BLaER1 treated with 17β-estradiol and CSF1 and Interleukin-3, amounts not matched to agents 10 nM and 100 nM (cell line): ENCODE data around the gene APEX1.
"Not testable (repeated sequence)": the region's sequence is repeated elsewhere in the genome, so short reads cannot be mapped to it uniquely, and the experiment has no call there.

Experiments
- H3K27ac ChIP-seq, 11 experiments: shearing (Covaris generic); formaldehyde crosslinking; 2 replicates each; pipeline ENCODE4 v1.8.1; 2022
- H3K27me3 ChIP-seq, 11 experiments: shearing (Covaris generic); formaldehyde crosslinking; 2 replicates each; pipeline ENCODE4 v1.8.1; 2022
- H3K36me3 ChIP-seq, 11 experiments: shearing (Covaris generic); formaldehyde crosslinking; 2 replicates each; pipeline ENCODE4 v1.8.1; 2022
- H3K4me1 ChIP-seq, 10 experiments: shearing (Covaris generic); formaldehyde crosslinking; 2 replicates each; pipeline ENCODE4 v1.8.1; 2022
- H3K4me2 ChIP-seq, 11 experiments: shearing (Covaris generic); formaldehyde crosslinking; 2 replicates each; pipeline ENCODE4 v1.8.1; 2022
- H3K4me3 ChIP-seq, 10 experiments: shearing (Covaris generic); formaldehyde crosslinking; 2 replicates each; pipeline ENCODE4 v1.8.1; 2022
- H3K9ac ChIP-seq, 11 experiments: shearing (Covaris generic); formaldehyde crosslinking; 2 replicates each; pipeline ENCODE4 v1.8.1; 2022
- H3K9me3 ChIP-seq, 11 experiments: shearing (Covaris generic); formaldehyde crosslinking; replicated peaks in 1 of 11; 2 replicates each; pipeline ENCODE4 v1.8.1; 2022
- H4K20me1 ChIP-seq, 11 experiments: shearing (Covaris generic); formaldehyde crosslinking; 2 replicates each; pipeline ENCODE4 v1.8.1; 2022
- Cebpa-rat ChIP-seq, 11 experiments: shearing (Covaris generic); IDR thresholded peaks; 2 replicates each; pipeline ENCODE4 v1.8.1; 2022

Gene APEX1

DNA sequence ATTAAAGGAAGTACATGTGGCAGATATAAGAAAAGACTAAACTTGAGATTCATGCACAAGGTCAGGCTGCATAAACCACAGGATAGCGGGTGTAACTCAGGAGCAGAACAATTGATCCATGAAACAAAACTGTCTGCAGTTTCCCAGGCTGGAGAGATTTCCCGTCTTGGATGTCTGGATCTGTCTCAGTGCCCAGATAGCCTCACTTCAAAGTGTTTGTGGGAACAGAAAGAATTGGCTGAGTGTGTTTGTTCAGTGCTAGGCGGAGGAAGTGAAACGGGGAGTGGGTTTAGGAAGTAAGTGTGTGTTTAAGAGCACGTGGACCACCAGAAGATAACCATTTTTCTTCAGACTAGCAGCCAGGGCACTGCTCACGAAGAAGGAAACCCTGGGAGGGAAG lies 48.9 kb downstream of the APEX1 start:
- peak overlapping the region; percentile 12 to 81 (median 39); a peak in 20 of 22 replicates for H3K4me2 ChIP-seq
- no peak overlapping the region for H3K4me3 ChIP-seq
- no peaks in the 10 kb centered on the region for H4K20me1 ChIP-seq
- TF ChIP-seq Cebpa-rat (IDR thresholded peaks at IDR 0.05) = no peak
- H3K36me3 ChIP-seq = no peaks in the 10 kb centered on the region
- no peak overlapping the region for H3K9ac ChIP-seq
- no peaks in the 10 kb centered on the region for H3K27me3 ChIP-seq
- H3K27ac ChIP-seq = peak overlapping the region in 7 of 11 experiments; percentile 1 to 59 (median 16); a peak in 9 of 22 replicates
- H3K9me3 ChIP-seq = peaks cover 0 to 24% (median 14%) of the 10 kb centered on the region in 11 experiments; a peak in 15 of 22 replicates
- peaks cover 17 to 26% (median 21%) of the 10 kb centered on the region in 10 experiments for H3K4me1 ChIP-seq

DNA sequence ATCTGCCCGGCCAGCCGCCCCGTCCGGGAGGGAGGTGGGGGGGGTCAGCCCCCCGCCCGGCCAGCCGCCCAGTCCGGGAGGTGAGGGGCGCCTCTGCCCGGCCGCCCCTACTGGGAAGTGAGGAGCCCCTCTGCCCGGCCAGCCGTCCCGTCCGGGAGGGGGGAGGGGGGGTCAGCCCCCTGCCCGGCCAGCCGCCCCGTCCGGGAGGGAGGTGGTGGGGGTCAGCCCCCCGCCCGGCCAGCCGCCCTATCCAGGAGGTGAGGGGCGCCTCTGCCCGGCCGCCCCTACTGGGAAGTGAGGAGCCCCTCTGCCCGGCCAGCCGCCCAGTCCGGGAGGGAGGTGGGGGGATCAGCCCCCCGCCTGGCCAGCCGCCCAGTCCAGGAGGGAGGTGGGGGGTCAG lies 51.2 kb downstream of the APEX1 start:
- not testable (repeated sequence) for H3K4me2 ChIP-seq, H3K27me3 ChIP-seq, H3K4me3 ChIP-seq, H3K27ac ChIP-seq, H3K36me3 ChIP-seq, H3K9ac ChIP-seq, H4K20me1 ChIP-seq
- peaks cover 0 to 14% (median 5%) of the 10 kb centered on the region in 11 experiments; a peak in 12 of 22 replicates for H3K9me3 ChIP-seq
- H3K4me1 ChIP-seq = peaks cover 6 to 16% (median 10%) of the 10 kb centered on the region in 10 experiments; a peak in 18 of 20 replicates

DNA sequence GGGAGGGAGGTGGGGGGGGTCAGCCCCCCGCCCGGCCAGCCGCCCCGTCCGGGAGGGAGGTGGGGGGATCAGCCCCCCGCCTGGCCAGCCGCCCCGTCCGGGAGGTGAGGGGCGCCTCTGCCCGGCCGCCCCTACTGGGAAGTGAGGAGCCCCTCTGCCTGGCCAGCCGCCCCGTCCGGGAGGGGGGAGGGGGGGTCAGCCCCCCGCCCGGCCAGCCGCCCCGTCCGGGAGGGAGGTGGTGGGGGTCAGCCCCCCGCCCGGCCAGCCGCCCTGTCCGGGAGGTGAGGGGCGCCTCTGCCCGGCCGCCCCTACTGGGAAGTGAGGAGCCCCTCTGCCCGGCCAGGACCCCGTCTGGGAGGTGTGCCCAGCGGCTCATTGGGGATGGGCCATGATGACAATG lies 51.7 kb downstream of the APEX1 start:
- not testable (repeated sequence) for H3K36me3 ChIP-seq, H3K9ac ChIP-seq, H3K4me2 ChIP-seq, H3K27me3 ChIP-seq, H4K20me1 ChIP-seq, H3K4me3 ChIP-seq, H3K27ac ChIP-seq
- Histone ChIP-seq H3K4me1 (peaks cover 10 to 20% (median 13%) of the 10 kb centered on the region in 10 experiments), H3K9me3 (peaks cover 0 to 11% (median 3%) of the 10 kb centered on the region in 11 experiments; a peak in 9 of 22 replicates)
